ENCODE data around the gene SLC35G3. TPM values are rescaled to one million over a fixed set of nuclear protein-coding genes. Genes with fewer than 3 reads are reported as not detected.
"Not testable (repeated sequence)": the region's sequence is repeated elsewhere in the genome, so short reads cannot be mapped to it uniquely, and the experiment has no call there.

Gene SLC35G3
- not detected in 2 replicates for polyA plus RNA-seq (2012; rRNA removed)
- not detected in 2 replicates for polyA plus RNA-seq (2012; cell fraction: cytosol; rRNA removed)
- not detected in 2 replicates for polyA plus RNA-seq (2012; cell fraction: nucleus; rRNA removed)

DNA sequence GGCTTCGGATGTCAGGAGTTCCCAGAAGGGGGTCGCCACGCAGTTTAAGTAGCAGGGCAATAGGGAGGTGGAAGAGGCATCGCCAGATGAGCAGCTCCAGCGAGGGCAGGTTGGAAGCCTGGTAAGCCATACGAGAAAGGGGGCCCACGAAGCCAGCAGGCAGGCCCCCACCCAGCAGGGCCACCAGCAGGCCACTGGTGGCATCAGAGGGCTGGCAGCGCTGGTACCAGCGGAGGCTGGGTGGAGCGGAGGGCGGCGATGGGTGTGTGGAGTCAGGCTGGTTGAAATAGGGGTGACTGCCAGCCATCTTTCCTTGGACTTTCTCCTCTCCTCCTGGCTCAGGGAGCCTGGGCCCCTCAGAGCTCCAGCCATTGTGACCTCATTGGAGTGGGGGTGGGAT is at the start of gene SLC35G3:
Gene SLC35G3 (minus strand): TSS at position 393 of the 400 bp plus-strand sequence. CDS start 86 bp downstream, at position 307.
- H3K27ac ChIP-seq (ENCODE audit: low read depth in 2 of 2, low read length in 1 of 2); H3K9me2 ChIP-seq; H3K4me2 ChIP-seq; H3K79me2 ChIP-seq (ENCODE audit: insufficient read depth); H3K4me1 ChIP-seq (ENCODE audit: control insufficient read depth in 1 of 2, insufficient read depth in 2 of 2, low read depth in 1 of 2, low read length in 1 of 2); H3F3A ChIP-seq (replicated peaks; ENCODE audit: insufficient read depth); CTCF ChIA-PET; H3K27me3 ChIP-seq (ENCODE audit: insufficient read depth); H3K9me3 ChIP-seq; H4K20me1 ChIP-seq (ENCODE audit: insufficient read depth); H3K36me3 ChIP-seq (replicated peaks in 1 of 2; ENCODE audit: control insufficient read depth in 1 of 2, insufficient read depth in 2 of 2, low read length in 1 of 2); POLR2A ChIA-PET; H3K9ac ChIP-seq; DNase-seq; H3K4me3 ChIP-seq (ENCODE audit: low read depth in 2 of 2, low read length in 1 of 2); H2AFZ ChIP-seq (ENCODE audit: low read depth): not testable (repeated sequence)
- WGBS (ENCODE audit: low lambda C conversion rate): 47% methylated on average over 8 of the region's 12 CpGs

GRCh38 chr17:35243561-35244340 is 49.6 kb upstream of the SLC35G3 start:
- H3K36me3 ChIP-seq (replicated peaks in 1 of 2; ENCODE audit: control insufficient read depth in 1 of 2, insufficient read depth in 2 of 2, low read length in 1 of 2): peaks cover 0 to 6% of the 10 kb centered on the region in 2 experiments
- POLR2A ChIA-PET: no interaction called here
- H3F3A ChIP-seq (replicated peaks; ENCODE audit: insufficient read depth): peaks cover 25% of the 10 kb centered on the region
- H2AFZ ChIP-seq (ENCODE audit: low read depth): peak overlapping the region; percentile 98; the same call in 1 of the 2 replicates
- DNase-seq: peak; percentile 12
- H3K4me3 ChIP-seq (ENCODE audit: low read depth in 2 of 2, low read length in 1 of 2): peak overlapping the region; percentile 64 to 99
- peaks cover 0 to 11% of the 10 kb centered on the region in 2 experiments; a peak in 1 of 4 replicates for H3K4me1 ChIP-seq (ENCODE audit: control insufficient read depth in 1 of 2, insufficient read depth in 2 of 2, low read depth in 1 of 2, low read length in 1 of 2)
- H3K79me2 ChIP-seq (ENCODE audit: insufficient read depth): peaks cover 17% of the 10 kb centered on the region
- no peaks in the 10 kb centered on the region for H3K9me2 ChIP-seq
- H3K4me2 ChIP-seq: peak overlapping the region; percentile 94
- H4K20me1 ChIP-seq (ENCODE audit: insufficient read depth): no peaks in the 10 kb centered on the region; the same call in 1 of the 2 replicates
- CTCF ChIA-PET: no interaction called here
- H3K9ac ChIP-seq: peak overlapping the region; percentile 95
- under 1% methylated on average over 13 of the region's 14 CpGs for WGBS (ENCODE audit: low lambda C conversion rate)
- peak overlapping the region; percentile 29 to 99; a peak in 3 of 4 replicates for H3K27ac ChIP-seq (ENCODE audit: low read depth in 2 of 2, low read length in 1 of 2)
- H3K27me3 ChIP-seq (ENCODE audit: insufficient read depth): no peaks in the 10 kb centered on the region
- H3K9me3 ChIP-seq: no peaks in the 10 kb centered on the region
- TF ChIP-seq, protein P1, sequence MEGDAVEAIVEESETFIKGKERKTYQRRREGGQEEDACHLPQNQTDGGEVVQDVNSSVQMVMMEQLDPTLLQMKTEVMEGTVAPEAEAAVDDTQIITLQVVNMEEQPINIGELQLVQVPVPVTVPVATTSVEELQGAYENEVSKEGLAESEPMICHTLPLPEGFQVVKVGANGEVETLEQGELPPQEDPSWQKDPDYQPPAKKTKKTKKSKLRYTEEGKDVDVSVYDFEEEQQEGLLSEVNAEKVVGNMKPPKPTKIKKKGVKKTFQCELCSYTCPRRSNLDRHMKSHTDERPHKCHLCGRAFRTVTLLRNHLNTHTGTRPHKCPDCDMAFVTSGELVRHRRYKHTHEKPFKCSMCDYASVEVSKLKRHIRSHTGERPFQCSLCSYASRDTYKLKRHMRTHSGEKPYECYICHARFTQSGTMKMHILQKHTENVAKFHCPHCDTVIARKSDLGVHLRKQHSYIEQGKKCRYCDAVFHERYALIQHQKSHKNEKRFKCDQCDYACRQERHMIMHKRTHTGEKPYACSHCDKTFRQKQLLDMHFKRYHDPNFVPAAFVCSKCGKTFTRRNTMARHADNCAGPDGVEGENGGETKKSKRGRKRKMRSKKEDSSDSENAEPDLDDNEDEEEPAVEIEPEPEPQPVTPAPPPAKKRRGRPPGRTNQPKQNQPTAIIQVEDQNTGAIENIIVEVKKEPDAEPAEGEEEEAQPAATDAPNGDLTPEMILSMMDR (IDR thresholded peaks at IDR 0.05): no peak
- TF ChIP-seq MXI1 (IDR thresholded peaks at IDR 0.05; ENCODE audit: low read depth, low read length) (no peak), EP300 (IDR thresholded peaks at IDR 0.05; ENCODE audit: borderline replicate concordance in 1 of 2, low read depth in 1 of 2, low read length in 1 of 2) (peak in 1 of 2 experiments; percentile 42; a peak in 1 of 4 replicates), RCOR1 (IDR thresholded peaks at IDR 0.05; ENCODE audit: low read length) (no peak), REST (IDR thresholded peaks at IDR 0.05; ENCODE audit: low read depth, low read length) (0 out of 2 replicates have a peak, but pooled peaks have one; percentile 6), MEF2A (IDR thresholded peaks at IDR 0.05; ENCODE audit: borderline replicate concordance, low read depth) (no peak), EZH2phosphoT487 (IDR thresholded peaks at IDR 0.05; ENCODE audit: borderline replicate concordance, low read depth) (no peak), ELF1 (IDR thresholded peaks at IDR 0.05) (peak; percentile 44; the same call in 1 of the 2 replicates), FOSL2 (IDR thresholded peaks at IDR 0.05; ENCODE audit: borderline replicate concordance, low read depth) (no peak), RFX5 (IDR thresholded peaks at IDR 0.05; ENCODE audit: low read length) (no peak), GATA2 (CRISPR knock-in tag; IDR thresholded peaks at IDR 0.05) (no peak), RXRA (IDR thresholded peaks at IDR 0.05; ENCODE audit: borderline replicate concordance, low read depth) (no peak), FOXM1 (IDR thresholded peaks at IDR 0.05; ENCODE audit: low read depth) (no peak), CHD2 (IDR thresholded peaks at IDR 0.05; ENCODE audit: low read length, partially characterized antibody) (no peak), USF1 (IDR thresholded peaks at IDR 0.05; ENCODE audit: borderline replicate concordance, low read depth) (no peak), JUND (IDR thresholded peaks at IDR 0.05) (no peak), SIN3A (IDR thresholded peaks at IDR 0.05; ENCODE audit: borderline replicate concordance, low read depth, low read length) (no peak), RAD21 (IDR thresholded peaks at IDR 0.05; ENCODE audit: low read length) (no peak)
- TF ChIP-seq, protein P2, sequence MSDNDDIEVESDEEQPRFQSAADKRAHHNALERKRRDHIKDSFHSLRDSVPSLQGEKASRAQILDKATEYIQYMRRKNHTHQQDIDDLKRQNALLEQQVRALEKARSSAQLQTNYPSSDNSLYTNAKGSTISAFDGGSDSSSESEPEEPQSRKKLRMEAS (IDR thresholded peaks at IDR 0.05; ENCODE audit: low read depth): peak; percentile 75
